Left lobe of liver (tissue), 2 donors: ENCODE data around the gene MGAM2. TPM values are rescaled to one million over a fixed set of nuclear protein-coding genes. Genes with fewer than 3 reads are reported as not detected.
"Not testable (repeated sequence)": the region's sequence is repeated elsewhere in the genome, so short reads cannot be mapped to it uniquely, and the experiment has no call there.

Experiments
- ATAC-seq: fragments of 200-7000 bp; cut with Tn5 transposase; one replicate; pipeline ENCODE4 v1.9.1; 2020; ENCODE audit warnings: mild to moderate bottlenecking, moderate library complexity
- DNase-seq: peaks from one replicate; pipeline ENCODE4 v3.0.0-alpha.2; 2020; ENCODE audit warnings: low spot score
- total RNA-seq: library from RNA; stranded (reverse); gene quantifications from one replicate; pipeline ENCODE4 v1.2.1, GENCODE V29; 2021
- donor health status: DM: no; HTN: no; CAD: no; lungs with moderate emphysema.
- donor health status: DM: no; HTN: yes; CAD: no.

The MGAM2 gene
- total RNA-seq = 0.05 TPM

GRCh38 chr7:142111499-142111898 lies at the start of gene MGAM2:
Gene MGAM2 (plus strand): TSS chr7:142111718. CDS start chr7:142116874, 5,156 bp downstream.
- ATAC-seq (no peak), DNase-seq (no peak)

GRCh38 chr7:142063551-142064442 lies 47.7 kb upstream of the MGAM2 start:
- DNase-seq (no peak), ATAC-seq (peak; percentile 61)

- ATAC-seq (no peak), DNase-seq (no peak)
Measured at GRCh38 chr7:142066536-142066935, 45.0 kb upstream of the MGAM2 start.

GRCh38 chr7:142077762-142078161 lies 33.8 kb upstream of the MGAM2 start:
- no peak for DNase-seq
- ATAC-seq = no peak

- ATAC-seq (no peak), DNase-seq (no peak)
Measured at GRCh38 chr7:142083605-142084004, 27.9 kb upstream of the MGAM2 start.

- ATAC-seq (no peak), DNase-seq (no peak)
Measured at GRCh38 chr7:142085428-142085827, 26.1 kb upstream of the MGAM2 start.

GRCh38 chr7:142088022-142088714 lies 23.4 kb upstream of the MGAM2 start:
- ATAC-seq (peak; percentile 97), DNase-seq (peak; percentile 75)

GRCh38 chr7:142089035-142089434 lies 22.5 kb upstream of the MGAM2 start:
- DNase-seq (no peak), ATAC-seq (peak; percentile 61)

- DNase-seq (no peak), ATAC-seq (no peak)
Measured at GRCh38 chr7:142091961-142092360, 19.6 kb upstream of the MGAM2 start.

GRCh38 chr7:142094861-142095260 lies 16.7 kb upstream of the MGAM2 start:
- no peak for DNase-seq
- no peak for ATAC-seq

- no peak for ATAC-seq
Measured at GRCh38 chr7:142097571-142097970, 13.9 kb upstream of the MGAM2 start.

GRCh38 chr7:142098004-142098403 lies 13.5 kb upstream of the MGAM2 start:
- ATAC-seq (no peak), DNase-seq (no peak)

More at GRCh38 chr7:142097571-142097970, 13.9 kb upstream of the MGAM2 start:
- DNase-seq = no peak

GRCh38 chr7:142099347-142099746 lies 12.2 kb upstream of the MGAM2 start:
- ATAC-seq, DNase-seq: not testable (repeated sequence)

- DNase-seq = no peak
- ATAC-seq = no peak
Measured at GRCh38 chr7:142100634-142101033, 10.9 kb upstream of the MGAM2 start.

GRCh38 chr7:142101794-142102193 lies 9.7 kb upstream of the MGAM2 start:
- not testable (repeated sequence) for DNase-seq, ATAC-seq

GRCh38 chr7:142104550-142105527 lies 6.7 kb upstream of the MGAM2 start:
- DNase-seq (no peak), ATAC-seq (no peak)

- DNase-seq (no peak), ATAC-seq (no peak)
Measured at GRCh38 chr7:142108728-142109505, 2.6 kb upstream of the MGAM2 start.

GRCh38 chr7:142110098-142110497 lies 1.4 kb upstream of the MGAM2 start:
- DNase-seq (no peak), ATAC-seq (no peak)

- ATAC-seq (no peak), DNase-seq (no peak)
Measured at GRCh38 chr7:142110638-142111037, 880 bp upstream of the MGAM2 start.

- no peak for ATAC-seq
- DNase-seq = no peak
Measured at GRCh38 chr7:142112086-142112485, 568 bp downstream of the MGAM2 start.
